ENCODE measurements around the gene RRM2.

RRM2 gene

DNA sequence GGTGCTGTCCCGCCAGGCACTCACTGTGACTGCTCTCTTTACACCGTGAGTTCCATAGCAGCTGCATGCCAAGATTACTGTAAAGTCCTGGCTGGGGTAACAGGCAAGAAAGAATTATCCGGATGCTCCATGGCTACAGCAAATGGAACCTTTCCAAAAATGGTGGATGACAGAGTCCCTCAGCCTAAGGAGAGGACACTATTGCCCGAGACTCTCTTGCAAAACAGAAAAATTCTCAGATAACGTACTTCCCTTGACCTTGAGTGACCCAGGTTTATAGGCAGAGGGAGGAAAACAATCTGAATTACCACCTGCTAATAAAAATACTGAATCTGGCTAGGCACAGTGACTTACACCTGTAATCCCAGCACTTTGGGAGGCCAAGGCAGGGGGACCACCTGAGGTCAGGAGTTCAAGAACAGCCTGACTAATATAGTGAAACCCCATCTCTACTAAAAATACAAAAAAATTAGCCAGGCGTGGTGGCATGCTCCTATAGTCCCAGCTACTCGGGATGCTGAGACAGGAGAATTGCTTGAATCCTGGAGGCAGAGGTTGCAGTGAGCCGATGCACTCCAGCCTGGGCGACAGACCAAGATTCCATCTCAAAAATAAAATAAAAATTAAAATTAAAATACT is 46.8 kb upstream of the RRM2 start:
- Histone ChIP-seq H3K36me3 (replicated peaks; ENCODE audit: insufficient read depth, low read length) (no peaks in the 10 kb centered on the region), H3K4me2 (ENCODE audit: low read depth, low read length) (no peak overlapping the region), H3K27me3 (replicated peaks; ENCODE audit: insufficient read depth, low read length) (peaks cover 55% of the 10 kb centered on the region), H2AFZ (ENCODE audit: low read length) (no peak overlapping the region), H3K27ac (ENCODE audit: low read length) (no peak overlapping the region), H3K4me3 (ENCODE audit: low read length) (no peak overlapping the region), H3K9ac (ENCODE audit: low read length) (no peak overlapping the region), H3F3A (ENCODE audit: insufficient read depth, low read length) (no peaks in the 10 kb centered on the region), H4K20me1 (ENCODE audit: insufficient read depth, low read length) (no peaks in the 10 kb centered on the region; the same call in 1 of the 2 replicates), H3K9me2 (replicated peaks; ENCODE audit: insufficient read depth, low read length) (no peaks in the 10 kb centered on the region), H3K9me3 (replicated peaks; ENCODE audit: insufficient read depth, low read length) (no peaks in the 10 kb centered on the region), H3K79me2 (ENCODE audit: low read length) (no peaks in the 10 kb centered on the region), H3K4me1 (ENCODE audit: low read length) (no peaks in the 10 kb centered on the region)
- DNase-seq, result no peak
- TF ChIP-seq, protein P1, sequence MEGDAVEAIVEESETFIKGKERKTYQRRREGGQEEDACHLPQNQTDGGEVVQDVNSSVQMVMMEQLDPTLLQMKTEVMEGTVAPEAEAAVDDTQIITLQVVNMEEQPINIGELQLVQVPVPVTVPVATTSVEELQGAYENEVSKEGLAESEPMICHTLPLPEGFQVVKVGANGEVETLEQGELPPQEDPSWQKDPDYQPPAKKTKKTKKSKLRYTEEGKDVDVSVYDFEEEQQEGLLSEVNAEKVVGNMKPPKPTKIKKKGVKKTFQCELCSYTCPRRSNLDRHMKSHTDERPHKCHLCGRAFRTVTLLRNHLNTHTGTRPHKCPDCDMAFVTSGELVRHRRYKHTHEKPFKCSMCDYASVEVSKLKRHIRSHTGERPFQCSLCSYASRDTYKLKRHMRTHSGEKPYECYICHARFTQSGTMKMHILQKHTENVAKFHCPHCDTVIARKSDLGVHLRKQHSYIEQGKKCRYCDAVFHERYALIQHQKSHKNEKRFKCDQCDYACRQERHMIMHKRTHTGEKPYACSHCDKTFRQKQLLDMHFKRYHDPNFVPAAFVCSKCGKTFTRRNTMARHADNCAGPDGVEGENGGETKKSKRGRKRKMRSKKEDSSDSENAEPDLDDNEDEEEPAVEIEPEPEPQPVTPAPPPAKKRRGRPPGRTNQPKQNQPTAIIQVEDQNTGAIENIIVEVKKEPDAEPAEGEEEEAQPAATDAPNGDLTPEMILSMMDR (IDR thresholded peaks at IDR 0.05; ENCODE audit: low read length), result no peak
- TF ChIP-seq EZH2 (optimal IDR thresholded peaks at IDR 0.05; ENCODE audit: low read depth, low read length) (no peak), EZH2phosphoT487 (IDR thresholded peaks at IDR 0.05; ENCODE audit: low read length) (no peak)

GRCh38 chr2:10076511-10076910 is 46.0 kb upstream of the RRM2 start:
- H3K36me3 ChIP-seq (replicated peaks; ENCODE audit: insufficient read depth, low read length), result no peaks in the 10 kb centered on the region

DNA sequence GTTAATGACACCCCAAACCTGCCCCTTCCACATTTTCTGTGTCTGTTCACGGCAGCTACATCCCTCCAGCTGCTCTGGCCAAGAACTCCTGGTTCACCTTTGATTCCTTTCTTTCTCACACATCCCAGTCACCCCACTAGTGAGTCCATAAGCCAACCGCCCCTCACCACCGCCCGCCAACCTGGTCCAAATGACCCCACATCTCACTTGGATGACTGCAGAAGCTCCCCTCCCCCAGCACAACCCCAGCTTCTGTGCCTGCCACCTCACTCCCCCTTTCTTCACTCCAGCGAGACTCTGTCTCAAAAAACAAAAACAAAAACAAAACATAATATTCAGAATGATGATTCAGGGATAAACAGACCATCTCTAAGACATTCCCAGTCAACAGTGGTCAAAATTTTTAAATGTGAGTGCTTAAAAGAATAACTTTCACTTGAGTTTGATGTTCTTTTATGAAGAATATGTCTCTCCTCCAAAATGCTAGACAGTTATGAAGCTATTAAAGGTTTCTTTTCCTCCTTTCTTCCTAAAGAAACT is 45.5 kb upstream of the RRM2 start:
- no peaks in the 10 kb centered on the region for H3K4me1 ChIP-seq (ENCODE audit: low read length)
- H3K4me2 ChIP-seq (ENCODE audit: low read depth, low read length), result no peak overlapping the region
- no peak overlapping the region for H3K9ac ChIP-seq (ENCODE audit: low read length)
- H3K27me3 ChIP-seq (replicated peaks; ENCODE audit: insufficient read depth, low read length), result peaks cover 62% of the 10 kb centered on the region
- no peaks in the 10 kb centered on the region for H3K9me3 ChIP-seq (replicated peaks; ENCODE audit: insufficient read depth, low read length)
- no peak overlapping the region for H3K27ac ChIP-seq (ENCODE audit: low read length)
- no peak for TF ChIP-seq EZH2phosphoT487 (IDR thresholded peaks at IDR 0.05; ENCODE audit: low read length)
- TF ChIP-seq, protein P1 (IDR thresholded peaks at IDR 0.05; ENCODE audit: low read length), result no peak
- TF ChIP-seq EZH2 (optimal IDR thresholded peaks at IDR 0.05; ENCODE audit: low read depth, low read length), result no peak
- no peaks in the 10 kb centered on the region for H3K79me2 ChIP-seq (ENCODE audit: low read length)
- H3K4me3 ChIP-seq (ENCODE audit: low read length), result no peak overlapping the region
- H2AFZ ChIP-seq (ENCODE audit: low read length), result no peak overlapping the region
- no peaks in the 10 kb centered on the region for H3F3A ChIP-seq (ENCODE audit: insufficient read depth, low read length)
- H3K9me2 ChIP-seq (replicated peaks; ENCODE audit: insufficient read depth, low read length), result no peaks in the 10 kb centered on the region
- no peaks in the 10 kb centered on the region for H3K36me3 ChIP-seq (replicated peaks; ENCODE audit: insufficient read depth, low read length)
- no peaks in the 10 kb centered on the region; the same call in 1 of the 2 replicates for H4K20me1 ChIP-seq (ENCODE audit: insufficient read depth, low read length)
- DNase-seq, result no peak

More at GRCh38 chr2:10076511-10076910, 46.0 kb upstream of the RRM2 start:
- Histone ChIP-seq H3K4me1 (ENCODE audit: low read length) (no peaks in the 10 kb centered on the region), H2AFZ (ENCODE audit: low read length) (no peak overlapping the region), H3K27me3 (replicated peaks; ENCODE audit: insufficient read depth, low read length) (peaks cover 62% of the 10 kb centered on the region), H3K9me3 (replicated peaks; ENCODE audit: insufficient read depth, low read length) (no peaks in the 10 kb centered on the region), H4K20me1 (ENCODE audit: insufficient read depth, low read length) (no peaks in the 10 kb centered on the region; the same call in 1 of the 2 replicates), H3K4me2 (ENCODE audit: low read depth, low read length) (no peak overlapping the region), H3K4me3 (ENCODE audit: low read length) (no peak overlapping the region), H3K9ac (ENCODE audit: low read length) (no peak overlapping the region), H3K27ac (ENCODE audit: low read length) (no peak overlapping the region), H3K79me2 (ENCODE audit: low read length) (no peaks in the 10 kb centered on the region), H3K9me2 (replicated peaks; ENCODE audit: insufficient read depth, low read length) (no peaks in the 10 kb centered on the region), H3F3A (ENCODE audit: insufficient read depth, low read length) (no peaks in the 10 kb centered on the region)
- no peak for DNase-seq
- TF ChIP-seq, protein P1 (IDR thresholded peaks at IDR 0.05; ENCODE audit: low read length), result no peak
- no peak for TF ChIP-seq EZH2phosphoT487 (IDR thresholded peaks at IDR 0.05; ENCODE audit: low read length)
- no peak for TF ChIP-seq EZH2 (optimal IDR thresholded peaks at IDR 0.05; ENCODE audit: low read depth, low read length)

Measured in MM.1S (cell line).